ENCODE measurements around the gene RTN4RL1.

DNA sequence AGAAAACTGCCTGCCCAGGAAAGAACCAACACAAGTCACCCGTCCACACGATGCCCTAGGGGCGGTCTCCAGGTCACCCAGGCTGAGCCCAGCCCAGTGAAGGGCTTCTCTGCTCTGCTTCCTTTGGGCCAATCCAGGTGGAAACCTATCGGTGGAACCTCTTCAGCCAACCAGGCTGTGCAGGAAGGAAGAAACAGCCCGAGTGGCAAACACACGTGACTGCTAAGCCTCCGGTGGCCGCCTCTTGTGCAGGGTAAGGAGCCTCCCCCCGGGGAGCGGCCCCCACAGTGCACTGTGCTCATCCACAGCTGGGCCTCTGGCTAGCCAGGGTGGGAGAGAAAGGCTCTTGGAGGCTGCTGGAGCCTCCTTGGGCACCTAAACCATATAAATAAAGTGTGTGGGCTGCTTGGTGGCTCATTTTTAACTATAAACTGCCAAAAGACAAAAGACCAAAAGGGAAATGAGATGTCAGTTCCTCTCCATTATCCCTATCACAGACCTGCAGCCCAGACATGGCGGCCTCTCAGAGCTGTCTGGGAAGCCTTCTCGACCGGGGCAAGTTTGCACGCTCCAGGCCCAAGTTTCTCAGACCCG is 2.4 kb downstream of the RTN4RL1 start:
- TF ChIP-seq, protein P1, sequence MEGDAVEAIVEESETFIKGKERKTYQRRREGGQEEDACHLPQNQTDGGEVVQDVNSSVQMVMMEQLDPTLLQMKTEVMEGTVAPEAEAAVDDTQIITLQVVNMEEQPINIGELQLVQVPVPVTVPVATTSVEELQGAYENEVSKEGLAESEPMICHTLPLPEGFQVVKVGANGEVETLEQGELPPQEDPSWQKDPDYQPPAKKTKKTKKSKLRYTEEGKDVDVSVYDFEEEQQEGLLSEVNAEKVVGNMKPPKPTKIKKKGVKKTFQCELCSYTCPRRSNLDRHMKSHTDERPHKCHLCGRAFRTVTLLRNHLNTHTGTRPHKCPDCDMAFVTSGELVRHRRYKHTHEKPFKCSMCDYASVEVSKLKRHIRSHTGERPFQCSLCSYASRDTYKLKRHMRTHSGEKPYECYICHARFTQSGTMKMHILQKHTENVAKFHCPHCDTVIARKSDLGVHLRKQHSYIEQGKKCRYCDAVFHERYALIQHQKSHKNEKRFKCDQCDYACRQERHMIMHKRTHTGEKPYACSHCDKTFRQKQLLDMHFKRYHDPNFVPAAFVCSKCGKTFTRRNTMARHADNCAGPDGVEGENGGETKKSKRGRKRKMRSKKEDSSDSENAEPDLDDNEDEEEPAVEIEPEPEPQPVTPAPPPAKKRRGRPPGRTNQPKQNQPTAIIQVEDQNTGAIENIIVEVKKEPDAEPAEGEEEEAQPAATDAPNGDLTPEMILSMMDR (IDR thresholded peaks at IDR 0.05) = no peak
- TF ChIP-seq POLR2A (IDR thresholded peaks at IDR 0.05) = no peak
